ENCODE results near the gene ENTPD8.

Gene ENTPD8

DNA sequence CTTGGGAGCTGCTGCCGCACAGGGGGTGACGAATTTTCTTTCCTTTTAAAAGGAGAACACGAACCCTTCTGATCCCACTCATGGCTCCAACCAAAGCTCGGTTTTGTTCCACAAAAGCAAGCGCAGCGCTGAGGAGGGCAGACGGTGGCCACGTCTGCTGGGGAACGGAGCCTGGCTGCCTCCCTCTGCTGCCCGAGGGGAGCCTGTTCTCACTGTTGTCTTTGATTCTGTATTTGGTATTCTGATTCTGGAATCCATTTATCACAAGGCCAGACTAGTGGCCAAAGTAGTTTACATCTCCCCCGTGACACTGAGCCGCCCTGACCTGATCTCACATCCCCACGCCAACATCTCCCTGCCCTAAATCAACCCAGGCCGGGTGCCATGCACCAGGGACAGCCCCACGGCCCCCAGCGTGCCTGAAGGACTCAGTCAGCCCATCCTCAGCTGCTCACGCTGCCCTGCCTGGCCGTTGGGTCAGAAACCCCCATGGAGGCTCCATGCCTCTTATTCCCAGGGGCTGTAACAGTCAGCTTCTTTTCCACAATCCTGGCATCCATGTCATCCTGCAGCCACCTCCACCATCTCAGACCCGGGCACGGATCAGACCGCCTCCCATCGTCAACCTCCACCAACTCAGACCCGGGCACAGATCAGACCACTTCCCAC lies 24.7 kb upstream of the ENTPD8 start:
- TF ChIP-seq CTCF (IDR thresholded peaks at IDR 0.05; ENCODE audit: insufficient read depth, low read length), result no peak
- TF ChIP-seq POLR2AphosphoS5 (IDR thresholded peaks at IDR 0.05; ENCODE audit: low read depth), result no peak
- no peak for TF ChIP-seq SPI1 (IDR thresholded peaks at IDR 0.05; ENCODE audit: borderline replicate concordance, low read depth)
- DNase-seq (ENCODE audit: low read depth in 1 of 2, low spot score in 1 of 2), result no peak
- Histone ChIP-seq H3K27me3 (ENCODE audit: insufficient read depth, poor library complexity, severe bottlenecking) (no peaks in the 10 kb centered on the region), H3K4me3 (replicated peaks; ENCODE audit: insufficient read depth, low read length) (no peak overlapping the region), H3K27ac (replicated peaks) (no peak overlapping the region)

- Histone ChIP-seq H3K4me3 (replicated peaks; ENCODE audit: insufficient read depth, low read length) (no peak overlapping the region), H3K27me3 (ENCODE audit: insufficient read depth, poor library complexity, severe bottlenecking) (no peaks in the 10 kb centered on the region), H3K27ac (replicated peaks) (no peak overlapping the region)
- DNase-seq (ENCODE audit: low read depth in 1 of 2, low spot score in 1 of 2), result no peak
- TF ChIP-seq CTCF (IDR thresholded peaks at IDR 0.05; ENCODE audit: insufficient read depth, low read length) (no peak), SPI1 (IDR thresholded peaks at IDR 0.05; ENCODE audit: borderline replicate concordance, low read depth) (no peak), POLR2AphosphoS5 (IDR thresholded peaks at IDR 0.05; ENCODE audit: low read depth) (no peak), GABPA (IDR thresholded peaks at IDR 0.05; ENCODE audit: low read depth) (no peak)
- TF ChIP-seq, protein P1, sequence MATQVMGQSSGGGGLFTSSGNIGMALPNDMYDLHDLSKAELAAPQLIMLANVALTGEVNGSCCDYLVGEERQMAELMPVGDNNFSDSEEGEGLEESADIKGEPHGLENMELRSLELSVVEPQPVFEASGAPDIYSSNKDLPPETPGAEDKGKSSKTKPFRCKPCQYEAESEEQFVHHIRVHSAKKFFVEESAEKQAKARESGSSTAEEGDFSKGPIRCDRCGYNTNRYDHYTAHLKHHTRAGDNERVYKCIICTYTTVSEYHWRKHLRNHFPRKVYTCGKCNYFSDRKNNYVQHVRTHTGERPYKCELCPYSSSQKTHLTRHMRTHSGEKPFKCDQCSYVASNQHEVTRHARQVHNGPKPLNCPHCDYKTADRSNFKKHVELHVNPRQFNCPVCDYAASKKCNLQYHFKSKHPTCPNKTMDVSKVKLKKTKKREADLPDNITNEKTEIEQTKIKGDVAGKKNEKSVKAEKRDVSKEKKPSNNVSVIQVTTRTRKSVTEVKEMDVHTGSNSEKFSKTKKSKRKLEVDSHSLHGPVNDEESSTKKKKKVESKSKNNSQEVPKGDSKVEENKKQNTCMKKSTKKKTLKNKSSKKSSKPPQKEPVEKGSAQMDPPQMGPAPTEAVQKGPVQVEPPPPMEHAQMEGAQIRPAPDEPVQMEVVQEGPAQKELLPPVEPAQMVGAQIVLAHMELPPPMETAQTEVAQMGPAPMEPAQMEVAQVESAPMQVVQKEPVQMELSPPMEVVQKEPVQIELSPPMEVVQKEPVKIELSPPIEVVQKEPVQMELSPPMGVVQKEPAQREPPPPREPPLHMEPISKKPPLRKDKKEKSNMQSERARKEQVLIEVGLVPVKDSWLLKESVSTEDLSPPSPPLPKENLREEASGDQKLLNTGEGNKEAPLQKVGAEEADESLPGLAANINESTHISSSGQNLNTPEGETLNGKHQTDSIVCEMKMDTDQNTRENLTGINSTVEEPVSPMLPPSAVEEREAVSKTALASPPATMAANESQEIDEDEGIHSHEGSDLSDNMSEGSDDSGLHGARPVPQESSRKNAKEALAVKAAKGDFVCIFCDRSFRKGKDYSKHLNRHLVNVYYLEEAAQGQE (IDR thresholded peaks at IDR 0.05; ENCODE audit: insufficient replicate concordance, low read depth), result no peak
These were observed 24.0 kb upstream of the ENTPD8 start for GRCh38 chr9:137465000-137465719.

DNA sequence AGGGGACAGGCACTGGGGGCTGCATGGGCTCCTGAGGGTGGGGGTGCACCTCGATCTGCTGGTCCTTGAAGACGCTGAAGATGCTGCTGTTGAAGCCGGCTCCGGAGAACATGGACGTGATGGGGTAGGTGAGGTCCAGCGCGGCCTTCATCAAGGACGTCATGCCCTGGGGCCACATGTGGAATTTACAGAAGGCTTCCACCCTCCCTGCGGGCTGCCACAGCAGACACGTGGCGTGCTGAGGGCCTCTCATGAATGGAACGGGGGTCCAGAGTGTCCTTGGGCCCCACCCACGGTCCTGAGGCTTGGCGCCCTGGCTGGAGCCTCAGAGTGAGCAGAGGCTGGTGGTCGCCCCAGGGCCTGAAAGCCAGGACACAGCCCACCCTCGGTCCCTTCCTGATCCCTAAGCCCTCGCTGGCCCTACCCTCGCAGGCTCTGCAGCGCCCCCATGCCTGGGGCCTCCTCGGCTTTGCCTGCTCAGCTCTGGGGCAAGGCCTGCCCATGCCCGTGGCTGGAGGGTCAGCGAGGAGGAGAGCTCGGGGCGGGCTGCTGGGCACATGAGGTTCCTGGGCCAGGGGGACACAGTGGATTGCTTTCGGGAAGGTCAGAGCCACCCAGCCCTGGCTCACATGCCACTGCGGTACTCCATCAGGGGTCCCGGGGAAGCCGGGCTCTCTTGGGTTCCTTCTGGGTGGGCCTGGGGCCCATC lies 23.3 kb upstream of the ENTPD8 start:
- DNase-seq (ENCODE audit: low read depth in 1 of 2, low spot score in 1 of 2), result no peak
- TF ChIP-seq POLR2AphosphoS5 (IDR thresholded peaks at IDR 0.05; ENCODE audit: low read depth), result no peak
- no peak for TF ChIP-seq GABPA (IDR thresholded peaks at IDR 0.05; ENCODE audit: low read depth)
- no peak for TF ChIP-seq CTCF (IDR thresholded peaks at IDR 0.05; ENCODE audit: insufficient read depth, low read length)
- TF ChIP-seq, protein P1 (IDR thresholded peaks at IDR 0.05; ENCODE audit: insufficient replicate concordance, low read depth), result no peak
- no peak for TF ChIP-seq SPI1 (IDR thresholded peaks at IDR 0.05; ENCODE audit: borderline replicate concordance, low read depth)
- Histone ChIP-seq H3K27ac (replicated peaks) (no peak overlapping the region), H3K4me3 (replicated peaks; ENCODE audit: insufficient read depth, low read length) (no peak overlapping the region), H3K27me3 (ENCODE audit: insufficient read depth, poor library complexity, severe bottlenecking) (no peaks in the 10 kb centered on the region)
